Fibroblast of lung (primary cell): ENCODE measurements around the gene MIPOL1. TPM values are rescaled to one million over a fixed set of nuclear protein-coding genes. Genes with fewer than 3 reads are reported as not detected.

ENCODE experiments used
- DNase-seq, 2 donors: peaks; one replicate each; pipeline versions ENCODE4 v3.0.0 to v3.0.0-alpha.2; 2010; ENCODE audit warnings: low read depth in 2 of 2
- H2AFZ ChIP-seq: 2 replicates; pipeline ENCODE4 v1.5.1; 2012; ENCODE audit warnings: low read length, control low read depth, inconsistent platforms
- H3K27ac ChIP-seq: 2 replicates; pipeline ENCODE4 v1.5.1; 2011; ENCODE audit warnings: low read length, control low read depth; ENCODE audit not compliant: insufficient read depth
- H3K27me3 ChIP-seq: 2 replicates; pipeline ENCODE4 v1.5.1; 2011; ENCODE audit warnings: mild to moderate bottlenecking, low read length; ENCODE audit not compliant: control insufficient read depth, insufficient read depth
- H3K36me3 ChIP-seq: 2 replicates; pipeline ENCODE4 v1.5.1; 2011; ENCODE audit warnings: low read length; ENCODE audit not compliant: control insufficient read depth, insufficient read depth
- H3K4me1 ChIP-seq: 2 replicates; pipeline ENCODE4 v1.5.1; 2011; ENCODE audit warnings: low read length; ENCODE audit not compliant: control insufficient read depth, insufficient read depth; ENCODE audit errors: extremely low read depth
- H3K4me2 ChIP-seq: 2 replicates; pipeline ENCODE4 v1.5.1; 2011; ENCODE audit warnings: low read length, control low read depth; ENCODE audit not compliant: insufficient read depth; ENCODE audit errors: extremely low read depth
- H3K4me3 ChIP-seq, 4 experiments: fragments of 200-600 bp in 1 of 4; sonication (generic) in 1 of 4; replicated peaks in 1 of 4; 2 replicates each; pipeline ENCODE4 v1.5.1; 2011 to 2016; ENCODE audit warnings: low read length in 4 of 4, low read depth in 3 of 4, mild to moderate bottlenecking in 3 of 4, control low read depth in 2 of 4, inconsistent platforms in 1 of 4, mixed read lengths in 1 of 4; ENCODE audit not compliant: insufficient read depth in 1 of 4; ENCODE audit errors: control extremely low read depth in 1 of 4
- H3K79me2 ChIP-seq: 2 replicates; pipeline ENCODE4 v1.5.1; 2012; ENCODE audit warnings: mild to moderate bottlenecking, low read length, inconsistent platforms; ENCODE audit not compliant: control insufficient read depth, insufficient read depth
- H3K9ac ChIP-seq: 2 replicates; pipeline ENCODE4 v1.5.1; 2011; ENCODE audit warnings: mild to moderate bottlenecking, low read length, control low read depth; ENCODE audit not compliant: insufficient read depth
- H3K9me3 ChIP-seq: 2 replicates; pipeline ENCODE4 v1.5.1; 2012; ENCODE audit warnings: low read depth, low read length; ENCODE audit not compliant: control insufficient read depth, insufficient read depth
- H4K20me1 ChIP-seq: 2 replicates; pipeline ENCODE4 v1.5.1; 2011; ENCODE audit warnings: low read length; ENCODE audit not compliant: control insufficient read depth, insufficient read depth; ENCODE audit errors: extremely low read depth
- CTCF ChIP-seq, 2 donors: IDR thresholded peaks in 1 of 2; conservative IDR thresholded peaks in 1 of 2; 1 replicate in 1 of 2; 2 replicates in 1 of 2; pipeline ENCODE4 v1.5.1; 2011 to 2012; ENCODE audit warnings: low read length in 2 of 2, control low read depth in 1 of 2, inconsistent platforms in 1 of 2, low read depth in 1 of 2, mild to moderate bottlenecking in 1 of 2
- EZH2 ChIP-seq: IDR thresholded peaks from 2 replicates; pipeline ENCODE4 v1.5.1; 2012; ENCODE audit warnings: low read length, control low read depth, mild to moderate bottlenecking; ENCODE audit errors: missing control alignments
- polyA plus RNA-seq, 2 donors: library from polyadenylated mRNA; depleted of rRNA in 1 of 2; stranded (reverse) in 1 of 2; unstranded in 1 of 2; fragments of >200 nt; gene quantifications; 2 replicates each; pipeline ENCODE4 v1.2.1, GENCODE V29; 2011 to 2012; ENCODE audit warnings: missing spikeins in 1 of 2
- total RNA-seq: library from RNA; depleted of rRNA; stranded (reverse); fragments of >200 nt; gene quantifications from 2 replicates; pipeline ENCODE4 v1.2.1, GENCODE V29; 2014

Gene MIPOL1
- total and polyA plus RNA-seq, 2 donors (not counting 1 experiment from before 2014, with no cell fraction given): 6.4 to 8.6 TPM

GRCh38 chr14:37279818-37280217 lies 82.1 kb downstream of the MIPOL1 start:
- Histone ChIP-seq H3K27ac (no peak overlapping the region), H4K20me1 (no peaks in the 10 kb centered on the region), H3K4me3 (no peak overlapping the region), H3K36me3 (no peaks in the 10 kb centered on the region), H3K79me2 (no peaks in the 10 kb centered on the region), H3K9ac (no peak overlapping the region), H3K27me3 (no peaks in the 10 kb centered on the region), H3K9me3 (no peaks in the 10 kb centered on the region), H3K4me2 (no peak overlapping the region), H2AFZ (no peak overlapping the region), H3K4me1 (no peaks in the 10 kb centered on the region)
- TF ChIP-seq CTCF (conservative IDR thresholded peaks at IDR 0.05 in 1 of 2, IDR thresholded peaks at IDR 0.05 in 1 of 2; ENCODE audit: low read depth in 1 of 2, low read length in 2 of 2) (no peak), EZH2 (no peak)
- no peak for DNase-seq

GRCh38 chr14:37284760-37285159 lies 87.0 kb downstream of the MIPOL1 start:
- TF ChIP-seq CTCF (conservative IDR thresholded peaks at IDR 0.05 in 1 of 2, IDR thresholded peaks at IDR 0.05 in 1 of 2; ENCODE audit: low read depth in 1 of 2, low read length in 2 of 2) (no peak), EZH2 (no peak)
- Histone ChIP-seq H3K27ac (no peak overlapping the region), H3K4me2 (no peak overlapping the region), H3K9ac (no peak overlapping the region), H3K4me1 (no peaks in the 10 kb centered on the region), H2AFZ (no peak overlapping the region), H3K27me3 (no peaks in the 10 kb centered on the region), H3K9me3 (no peaks in the 10 kb centered on the region), H3K36me3 (no peaks in the 10 kb centered on the region), H4K20me1 (no peaks in the 10 kb centered on the region), H3K4me3 (no peak overlapping the region), H3K79me2 (no peaks in the 10 kb centered on the region)
- DNase-seq: no peak

GRCh38 chr14:37285220-37285619 lies 87.5 kb downstream of the MIPOL1 start:
- Histone ChIP-seq H3K27ac (no peak overlapping the region), H3K36me3 (no peaks in the 10 kb centered on the region), H4K20me1 (no peaks in the 10 kb centered on the region), H3K4me2 (no peak overlapping the region), H3K9ac (no peak overlapping the region), H2AFZ (no peak overlapping the region), H3K4me1 (no peaks in the 10 kb centered on the region), H3K79me2 (no peaks in the 10 kb centered on the region), H3K9me3 (no peaks in the 10 kb centered on the region), H3K4me3 (no peak overlapping the region), H3K27me3 (no peaks in the 10 kb centered on the region)
- no peak for DNase-seq
- TF ChIP-seq EZH2 (no peak), CTCF (conservative IDR thresholded peaks at IDR 0.05 in 1 of 2, IDR thresholded peaks at IDR 0.05 in 1 of 2; ENCODE audit: low read depth in 1 of 2, low read length in 2 of 2) (no peak)
